Activated T-helper 1 cell treated with anti-CD3 and anti-CD28 coated beads, Interleukin-2, amount 50 U/mL, for 16 hours (primary cell): ENCODE results near the gene MMP12.

ENCODE experiments used
- DNase-seq, 2 donors: peaks; one replicate each; pipeline ENCODE4 v3.0.0-alpha.2; 2020; ENCODE audit warnings: low read depth in 1 of 2, low spot score in 1 of 2

MMP12 gene

DNA sequence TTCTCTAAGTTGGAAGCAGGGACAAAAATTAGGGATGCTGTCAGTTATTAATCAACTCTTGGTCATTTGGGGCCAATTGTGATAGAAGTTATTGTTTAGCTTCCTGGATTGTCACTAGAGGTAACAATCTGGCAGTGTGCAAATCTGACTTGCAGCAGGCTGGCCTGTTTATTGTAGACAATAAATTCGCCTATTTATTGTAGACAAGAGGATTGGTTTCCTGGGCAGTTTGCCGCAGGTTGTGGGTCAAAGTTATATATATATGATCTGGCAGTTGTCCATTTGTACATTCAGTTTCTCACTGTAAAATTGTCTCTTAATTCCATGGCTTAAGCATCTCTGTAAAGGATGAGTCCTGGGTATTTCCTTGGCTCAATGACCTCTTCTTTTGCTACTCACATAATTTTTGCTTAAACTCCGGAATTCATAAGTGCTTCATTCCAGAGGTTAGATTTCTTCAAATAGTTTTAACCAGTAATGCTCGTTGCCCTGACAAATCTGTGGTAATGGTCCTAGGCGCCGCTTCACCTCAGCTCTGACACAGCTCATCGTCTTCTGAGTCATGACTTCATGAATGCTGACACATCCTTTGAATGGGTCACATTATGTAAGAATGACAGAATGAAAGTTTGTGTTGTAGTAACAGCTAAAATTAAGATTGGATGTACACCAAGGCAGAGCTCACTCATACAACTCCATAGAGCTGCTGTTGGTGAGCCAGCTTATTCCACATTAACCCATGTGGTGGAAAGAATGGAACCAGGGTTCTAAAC is 23.6 kb downstream of the MMP12 start:
- DNase-seq: no peak

DNA sequence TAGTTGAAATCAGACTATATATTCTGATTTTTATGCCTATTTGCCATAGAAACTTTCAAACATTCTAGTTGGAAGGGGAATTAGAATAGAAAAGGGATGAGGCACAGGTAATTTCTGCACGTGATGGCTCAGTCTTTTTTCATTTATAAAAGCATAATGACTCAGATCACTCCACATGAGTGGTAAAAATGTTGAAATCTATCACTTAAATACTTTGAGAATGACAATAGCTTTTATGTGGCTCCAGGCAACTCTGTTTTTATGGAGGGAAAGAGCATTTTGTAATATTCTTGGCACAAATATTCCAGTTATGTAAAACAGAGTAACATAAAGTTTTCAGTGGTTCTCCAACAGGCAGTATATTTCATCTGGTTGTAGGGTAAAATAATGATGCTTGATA is 25.5 kb downstream of the MMP12 start:
- no peak for DNase-seq

- no peak for DNase-seq
Observed at GRCh38 chr11:102846292-102846691, 28.5 kb downstream of the MMP12 start.

DNA sequence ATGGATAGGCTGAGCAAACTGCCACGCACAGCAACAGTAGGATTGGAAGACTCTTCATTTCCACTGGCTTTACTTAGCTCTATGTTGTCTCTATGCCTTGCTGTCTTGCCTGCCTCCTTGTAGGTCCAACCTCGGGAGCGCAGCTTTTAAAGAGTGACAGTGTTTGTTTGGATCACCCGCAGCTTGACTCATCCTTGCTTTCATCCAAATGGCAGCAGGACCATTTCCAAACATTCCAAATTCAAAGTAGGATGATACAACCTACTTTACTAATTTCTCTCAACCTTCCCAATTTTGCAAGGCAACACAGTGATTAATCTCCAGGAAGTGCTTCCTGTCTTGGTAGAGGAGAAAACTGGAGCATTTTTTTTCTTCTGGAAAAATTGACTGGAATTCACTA is 31.3 kb downstream of the MMP12 start, which contains the start of gene MMP3:
Gene MMP3 (minus strand): TSS at position 121 of the 400 bp plus-strand sequence. CDS start 63 bp downstream, at position 58.
- DNase-seq: no peak

GRCh38 chr11:102842930-102843329 is 31.9 kb downstream of the MMP12 start:
- DNase-seq: no peak

DNA sequence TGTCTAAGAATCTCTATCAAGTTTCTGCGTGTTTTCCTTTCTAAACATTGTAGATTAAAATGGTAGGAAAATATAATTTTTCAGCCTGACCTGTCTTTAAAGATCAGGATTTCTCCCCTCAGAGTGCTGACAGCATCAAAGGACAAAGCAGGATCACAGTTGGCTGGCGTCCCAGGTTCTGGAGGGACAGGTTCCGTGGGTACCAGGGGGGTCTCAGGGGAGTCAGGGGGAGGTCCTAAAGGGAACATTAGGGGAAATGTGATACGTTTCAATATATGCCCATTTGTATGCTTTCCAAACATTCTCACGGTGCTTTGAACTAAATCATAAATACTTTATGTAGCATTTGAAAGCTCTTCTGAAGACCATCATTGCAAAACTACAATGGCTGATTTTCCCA is 34.8 kb downstream of the MMP12 start:
- no peak for DNase-seq

GRCh38 chr11:102837646-102838045 is 37.1 kb downstream of the MMP12 start:
- DNase-seq: no peak

DNA sequence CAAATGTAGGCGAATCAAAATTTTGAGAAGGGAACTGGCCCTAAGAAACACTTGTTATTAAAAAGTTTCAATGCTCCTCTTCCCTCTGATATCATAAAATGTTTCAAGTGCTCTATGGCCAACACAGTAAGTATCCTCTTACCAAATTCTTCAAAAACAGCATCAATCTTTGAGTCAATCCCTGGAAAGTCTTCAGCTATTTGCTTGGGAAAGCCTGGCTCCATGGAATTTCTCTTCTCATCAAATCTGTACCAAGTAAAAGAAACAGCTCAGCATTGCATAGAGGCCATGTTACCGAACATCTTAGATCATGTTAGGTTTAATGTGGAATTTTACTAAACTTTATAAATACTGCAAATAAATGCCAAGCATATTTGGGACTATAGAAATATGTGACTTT is 37.6 kb downstream of the MMP12 start:
- no peak for DNase-seq

DNA sequence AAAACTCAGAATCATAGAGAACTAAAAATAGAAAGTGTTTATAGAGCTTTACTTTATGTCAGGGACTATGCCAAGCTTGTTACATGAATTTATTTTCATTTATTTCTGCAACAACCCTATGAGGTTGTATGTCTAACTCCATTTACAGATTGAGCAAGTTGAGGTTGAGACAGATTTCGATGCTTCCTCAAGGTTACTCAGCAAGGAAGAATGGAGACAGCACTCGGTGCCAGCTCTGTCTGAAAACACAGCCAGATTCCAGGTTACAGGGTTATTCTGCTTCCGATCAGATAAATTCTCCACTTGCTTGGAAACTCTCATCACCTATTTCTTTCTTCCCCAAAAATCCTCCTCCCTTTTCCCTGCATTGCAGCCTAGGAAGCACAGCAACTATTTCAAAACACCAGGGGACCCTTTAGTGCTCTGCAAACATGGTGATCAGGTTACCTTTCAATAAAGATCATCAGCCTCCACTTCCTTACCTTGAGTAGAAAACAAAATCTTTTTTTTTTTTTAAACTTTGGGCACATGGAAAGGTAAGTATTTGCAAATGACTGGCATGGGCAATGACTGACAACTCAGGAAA is 38.4 kb downstream of the MMP12 start:
- no peak for DNase-seq

DNA sequence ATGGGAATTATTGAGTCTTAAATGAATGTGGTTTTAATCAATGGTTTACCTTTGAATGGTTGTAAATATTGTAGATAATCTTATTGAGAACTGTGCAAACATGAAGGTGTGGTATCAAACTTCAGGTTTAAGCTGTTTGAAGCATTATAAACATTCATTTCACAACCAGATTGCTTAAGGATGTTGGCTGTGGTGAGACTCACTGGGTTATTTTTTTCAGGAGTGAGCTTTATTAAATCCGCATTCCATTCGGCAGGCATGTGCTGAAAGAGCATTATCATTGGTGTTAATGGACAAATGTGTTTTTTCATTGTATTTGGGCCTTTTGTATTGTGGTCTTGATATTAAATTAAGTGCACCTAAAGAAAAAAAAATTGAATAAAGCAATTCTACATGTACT is 41.1 kb downstream of the MMP12 start:
- no peak for DNase-seq

DNA sequence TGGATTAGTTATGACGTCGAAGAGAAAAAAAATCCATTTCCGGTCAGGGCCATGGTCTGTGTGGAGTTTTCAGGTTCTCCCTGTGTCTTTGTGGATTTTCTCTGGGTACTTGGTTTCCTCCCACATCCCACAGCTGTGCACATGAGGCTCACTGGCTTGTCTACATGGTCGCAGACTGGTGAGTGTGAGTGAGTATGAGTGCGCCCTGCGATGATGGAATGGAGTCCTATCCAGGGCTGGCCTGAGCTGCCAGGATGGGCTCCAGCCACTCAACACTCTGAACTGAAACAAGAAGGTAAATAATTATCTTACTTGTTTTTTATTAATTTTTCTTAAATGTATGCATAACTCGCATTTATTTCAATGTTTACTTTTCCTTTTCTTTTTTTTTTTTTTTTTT is 42.2 kb downstream of the MMP12 start:
- no peak for DNase-seq

GRCh38 chr11:102831489-102832440 is 43.0 kb downstream of the MMP12 start:
- DNase-seq: no peak

GRCh38 chr11:102831128-102831488 is 43.7 kb downstream of the MMP12 start:
- no peak for DNase-seq

DNA sequence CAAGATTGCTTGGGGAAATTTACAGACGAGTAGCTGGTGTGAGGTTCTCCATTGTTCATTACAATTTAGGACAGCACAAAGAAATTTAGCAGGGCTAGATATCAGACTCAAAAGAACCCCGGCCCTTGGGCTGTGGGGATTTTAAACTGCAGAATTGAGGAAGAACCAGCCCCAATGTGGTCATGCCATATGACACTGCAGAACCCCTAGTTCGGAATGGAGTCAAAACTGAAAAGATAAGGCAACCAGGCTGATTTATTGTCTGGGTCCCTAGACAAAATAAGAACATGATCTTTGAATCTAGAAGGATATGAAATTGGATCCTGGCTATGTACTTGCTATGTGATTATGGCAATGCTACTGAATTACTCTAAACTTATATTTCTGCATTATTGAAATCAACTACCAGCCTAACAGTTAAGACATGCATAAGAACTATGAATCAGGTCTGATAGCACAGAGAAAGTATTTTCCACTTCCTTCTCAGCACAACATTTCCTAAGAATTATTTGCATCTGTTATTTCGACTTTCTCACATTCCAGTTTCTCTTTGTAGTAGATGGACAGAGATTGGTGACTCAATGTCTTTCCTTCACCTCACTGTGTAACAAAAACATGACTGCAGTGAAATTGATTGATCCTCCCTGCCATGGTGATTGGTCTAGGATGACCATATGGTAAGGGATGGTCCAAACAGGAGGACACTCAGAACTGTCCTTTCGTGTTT is 44.6 kb downstream of the MMP12 start:
- DNase-seq: no peak

- no peak for DNase-seq
Observed at GRCh38 chr11:102829316-102830000, 45.3 kb downstream of the MMP12 start.

- no peak for DNase-seq
Observed at GRCh38 chr11:102824556-102824955, 50.2 kb downstream of the MMP12 start.

- DNase-seq: no peak
Observed at GRCh38 chr11:102819491-102819890, 55.3 kb downstream of the MMP12 start.

GRCh38 chr11:102813484-102813883 is 61.3 kb downstream of the MMP12 start:
- DNase-seq: no peak
